ENCODE data around the gene TUBA3E. TPM values are rescaled to one million over a fixed set of nuclear protein-coding genes. Genes with fewer than 3 reads are reported as not detected.
"Not testable (repeated sequence)": the region's sequence is repeated elsewhere in the genome, so short reads cannot be mapped to it uniquely, and the experiment has no call there.

The TUBA3E gene
- total RNA-seq, 1 donor from 2014 or later = not detected

DNA sequence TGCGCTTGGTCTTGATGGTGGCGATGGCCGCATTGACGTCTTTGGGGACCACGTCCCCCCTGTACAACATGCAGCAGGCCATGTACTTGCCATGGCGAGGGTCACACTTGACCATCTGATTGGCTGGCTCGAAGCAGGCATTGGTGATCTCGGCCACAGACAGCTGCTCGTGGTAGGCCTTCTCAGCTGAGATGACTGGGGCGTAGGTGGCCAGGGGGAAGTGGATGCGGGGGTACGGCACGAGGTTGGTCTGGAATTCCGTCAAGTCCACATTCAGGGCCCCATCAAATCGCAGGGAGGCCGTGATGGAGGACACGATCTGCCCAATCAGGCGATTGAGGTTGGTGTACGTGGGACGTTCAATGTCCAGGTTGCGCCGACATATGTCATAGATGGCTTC is 4.4 kb downstream of the TUBA3E start:
- intact Hi-C loops (cut with DNase I); H3K27ac ChIP-seq; DNase-seq (ENCODE audit: low spot score in 2 of 2); H3K4me1 ChIP-seq; H3K4me3 ChIP-seq; H3K27me3 ChIP-seq; H3K36me3 ChIP-seq; H3K9me3 ChIP-seq: not testable (repeated sequence)

DNA sequence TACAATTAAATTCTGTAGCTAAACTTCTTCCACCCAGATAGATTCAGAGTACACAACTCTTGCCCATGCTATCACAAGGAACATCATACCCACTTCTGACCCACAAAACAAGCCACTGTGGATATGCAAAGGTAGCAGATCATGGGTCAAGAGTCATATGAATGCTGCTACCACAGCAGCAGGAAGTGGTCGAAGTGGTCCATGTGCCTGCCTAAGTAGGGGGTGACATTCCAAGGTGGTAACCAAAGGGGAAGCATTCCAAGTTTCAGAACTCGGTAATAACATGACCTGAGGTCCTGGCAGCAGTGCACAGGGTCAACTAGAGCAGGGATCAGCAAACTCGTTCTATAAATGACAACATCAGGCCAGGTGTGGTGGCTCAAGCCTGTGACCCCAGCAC is 5.8 kb downstream of the TUBA3E start:
- H3K9me3 ChIP-seq; H3K4me1 ChIP-seq; DNase-seq (ENCODE audit: low spot score in 2 of 2); intact Hi-C loops (cut with DNase I); H3K27me3 ChIP-seq; H3K4me3 ChIP-seq; H3K36me3 ChIP-seq; H3K27ac ChIP-seq: not testable (repeated sequence)

DNA sequence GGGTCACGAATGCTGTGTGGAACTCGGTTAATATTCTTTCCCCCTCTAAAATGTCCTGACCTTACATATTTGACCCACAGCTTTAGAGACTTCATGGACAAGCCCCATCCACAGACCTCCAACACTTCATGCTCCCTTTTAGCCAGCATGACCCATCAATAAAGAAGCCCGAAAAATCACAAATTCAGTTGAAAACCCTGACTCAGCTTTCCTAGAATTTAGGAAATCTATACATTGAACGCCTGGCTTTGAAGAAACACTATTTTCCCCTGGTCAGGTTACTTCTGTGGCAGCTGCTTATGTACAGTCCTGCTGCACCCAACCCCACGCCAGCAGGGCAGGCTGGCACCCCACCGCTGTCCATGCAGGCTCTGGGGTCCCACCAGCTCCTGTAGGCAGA is 6.9 kb downstream of the TUBA3E start:
- H3K36me3 ChIP-seq; H3K4me1 ChIP-seq; H3K27ac ChIP-seq; H3K9me3 ChIP-seq; intact Hi-C loops (cut with DNase I); H3K4me3 ChIP-seq; H3K27me3 ChIP-seq; DNase-seq (ENCODE audit: low spot score in 2 of 2): not testable (repeated sequence)

DNA sequence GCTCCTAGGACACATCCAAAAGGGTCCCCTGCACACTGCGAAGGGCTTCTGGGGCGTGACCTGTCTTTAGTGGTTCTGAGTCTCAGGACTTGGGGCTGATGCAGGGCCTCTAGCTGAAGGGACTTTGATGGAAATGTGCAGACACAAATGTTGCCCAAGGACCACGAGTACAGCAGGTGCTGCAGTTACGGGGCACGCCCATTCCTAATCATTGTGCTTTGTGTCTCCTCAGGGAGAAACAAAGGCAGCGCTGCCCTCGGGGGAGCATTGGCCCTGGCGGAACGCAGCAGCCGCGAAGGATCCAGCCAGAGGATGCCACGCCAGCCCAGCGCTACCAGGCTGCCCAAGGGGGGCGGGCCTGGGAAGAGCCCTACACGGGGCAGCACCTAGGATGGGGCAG is 8.0 kb downstream of the TUBA3E start:
- Histone ChIP-seq H3K27ac (no peak overlapping the region), H3K4me3 (no peak overlapping the region), H3K27me3 (no peaks in the 10 kb centered on the region), H3K9me3 (no peaks in the 10 kb centered on the region), H3K4me1 (no peaks in the 10 kb centered on the region), H3K36me3 (peaks cover 6 to 8% of the 10 kb centered on the region in 2 donors)
- intact Hi-C loops (cut with DNase I) = no loop called here
- no peak for DNase-seq (ENCODE audit: low spot score in 2 of 2)
- TF ChIP-seq, protein P1, sequence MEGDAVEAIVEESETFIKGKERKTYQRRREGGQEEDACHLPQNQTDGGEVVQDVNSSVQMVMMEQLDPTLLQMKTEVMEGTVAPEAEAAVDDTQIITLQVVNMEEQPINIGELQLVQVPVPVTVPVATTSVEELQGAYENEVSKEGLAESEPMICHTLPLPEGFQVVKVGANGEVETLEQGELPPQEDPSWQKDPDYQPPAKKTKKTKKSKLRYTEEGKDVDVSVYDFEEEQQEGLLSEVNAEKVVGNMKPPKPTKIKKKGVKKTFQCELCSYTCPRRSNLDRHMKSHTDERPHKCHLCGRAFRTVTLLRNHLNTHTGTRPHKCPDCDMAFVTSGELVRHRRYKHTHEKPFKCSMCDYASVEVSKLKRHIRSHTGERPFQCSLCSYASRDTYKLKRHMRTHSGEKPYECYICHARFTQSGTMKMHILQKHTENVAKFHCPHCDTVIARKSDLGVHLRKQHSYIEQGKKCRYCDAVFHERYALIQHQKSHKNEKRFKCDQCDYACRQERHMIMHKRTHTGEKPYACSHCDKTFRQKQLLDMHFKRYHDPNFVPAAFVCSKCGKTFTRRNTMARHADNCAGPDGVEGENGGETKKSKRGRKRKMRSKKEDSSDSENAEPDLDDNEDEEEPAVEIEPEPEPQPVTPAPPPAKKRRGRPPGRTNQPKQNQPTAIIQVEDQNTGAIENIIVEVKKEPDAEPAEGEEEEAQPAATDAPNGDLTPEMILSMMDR (IDR thresholded peaks at IDR 0.05) = no peak

DNA sequence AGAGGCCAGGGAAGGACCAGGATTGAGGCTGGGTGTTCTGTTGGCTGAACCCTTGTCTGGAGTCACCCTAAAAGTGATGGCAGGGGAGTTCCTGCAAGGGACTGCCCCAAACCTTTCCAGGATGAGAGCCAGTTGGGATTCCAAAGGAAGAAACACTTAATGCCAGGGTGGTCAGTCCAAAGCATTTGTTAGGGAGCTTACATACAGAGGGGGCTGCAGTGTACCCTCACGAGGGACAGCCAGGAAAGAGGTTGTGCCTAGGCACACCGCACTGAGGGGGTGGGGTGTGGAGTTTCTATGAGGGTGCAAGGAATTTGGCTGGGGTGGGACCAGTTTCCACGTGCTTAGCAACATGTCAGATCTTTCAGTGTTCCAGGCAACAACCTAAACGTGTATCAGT is 9.3 kb downstream of the TUBA3E start:
- H3K4me1 ChIP-seq = not testable (repeated sequence)

DNA sequence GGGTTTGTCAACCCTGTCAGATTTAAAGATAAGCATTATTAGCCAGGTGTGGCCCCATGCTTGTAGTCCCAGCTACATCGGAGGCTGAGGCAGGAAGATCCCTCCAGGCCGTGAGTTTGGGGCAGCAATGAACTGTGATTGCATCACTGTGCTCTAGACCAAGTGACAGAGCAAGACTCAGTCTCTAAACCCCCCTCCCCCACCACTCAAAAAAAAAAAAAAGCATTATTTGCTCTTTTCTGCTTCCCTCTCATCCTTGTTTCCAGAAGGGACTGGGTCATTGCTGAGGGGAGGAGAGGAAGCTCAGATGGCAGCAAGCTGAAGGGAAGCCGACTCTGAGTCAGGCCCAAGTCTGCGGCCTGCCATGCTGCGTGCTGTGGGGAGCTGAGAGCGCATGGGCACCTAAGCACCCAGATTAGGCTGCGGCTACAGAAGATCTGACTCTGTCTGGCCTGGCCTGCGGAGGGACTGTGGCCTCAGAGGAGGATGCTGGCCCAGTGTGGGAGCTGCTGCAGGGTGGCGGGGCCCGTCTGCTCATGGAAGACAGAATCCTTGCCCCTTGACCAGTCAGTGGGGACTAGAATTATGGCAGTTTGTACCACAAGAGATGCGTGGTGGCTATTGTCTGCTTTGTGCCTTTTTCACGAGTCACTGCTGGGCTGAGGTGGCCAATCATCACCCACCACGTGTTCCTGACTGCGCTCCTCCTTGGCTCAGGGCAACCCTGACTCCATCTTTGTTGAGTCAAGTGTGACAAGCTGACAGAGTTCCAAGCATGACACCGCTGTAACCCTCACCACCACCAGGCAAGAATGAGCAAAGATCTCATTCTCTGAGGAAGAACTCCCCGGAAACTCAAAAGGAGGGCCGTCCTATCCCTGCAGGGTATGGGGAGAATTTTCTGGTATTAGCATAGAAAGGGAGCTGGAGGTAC is 10.1 kb downstream of the TUBA3E start:
- H3K36me3 ChIP-seq; intact Hi-C loops (cut with DNase I); H3K27me3 ChIP-seq; DNase-seq (ENCODE audit: low spot score in 2 of 2); H3K27ac ChIP-seq; H3K4me1 ChIP-seq; H3K4me3 ChIP-seq; H3K9me3 ChIP-seq: not testable (repeated sequence)

More for the DNA sequence above, 9.3 kb downstream of the TUBA3E start:
- H3K9me3 ChIP-seq; H3K27me3 ChIP-seq; H3K27ac ChIP-seq; intact Hi-C loops (cut with DNase I); H3K4me3 ChIP-seq; DNase-seq (ENCODE audit: low spot score in 2 of 2); H3K36me3 ChIP-seq: not testable (repeated sequence)

DNA sequence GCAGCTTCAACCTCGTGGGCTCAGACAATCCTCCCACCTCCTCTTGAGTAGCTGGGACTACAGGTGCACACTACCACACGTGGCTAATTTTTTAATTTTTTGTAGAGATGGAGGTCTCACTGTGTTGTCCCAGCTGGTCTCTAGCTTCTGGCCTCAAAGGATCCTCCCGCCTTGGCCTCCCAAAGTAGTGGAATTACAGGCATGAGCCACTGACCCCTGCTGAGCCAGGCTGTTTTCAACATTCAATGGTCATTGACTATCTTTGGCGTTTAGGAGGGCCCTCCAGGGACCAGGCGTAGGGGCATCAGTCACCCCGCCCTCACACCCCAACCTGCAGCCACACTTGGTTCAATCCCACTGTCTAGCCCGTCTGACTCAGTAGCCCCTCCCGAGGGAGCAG is 11.0 kb downstream of the TUBA3E start:
- intact Hi-C loops (cut with DNase I) = no loop called here
- no peaks in the 10 kb centered on the region for H3K27me3 ChIP-seq
- H3K4me1 ChIP-seq = peaks cover 4 to 9% of the 10 kb centered on the region in 2 donors
- H3K9me3 ChIP-seq = no peaks in the 10 kb centered on the region
- H3K4me3 ChIP-seq = no peak overlapping the region
- peaks cover 6 to 8% of the 10 kb centered on the region in 2 donors for H3K36me3 ChIP-seq
- TF ChIP-seq, protein P1 (IDR thresholded peaks at IDR 0.05) = no peak
- DNase-seq (ENCODE audit: low spot score in 2 of 2) = no peak
- H3K27ac ChIP-seq = no peak overlapping the region

DNA sequence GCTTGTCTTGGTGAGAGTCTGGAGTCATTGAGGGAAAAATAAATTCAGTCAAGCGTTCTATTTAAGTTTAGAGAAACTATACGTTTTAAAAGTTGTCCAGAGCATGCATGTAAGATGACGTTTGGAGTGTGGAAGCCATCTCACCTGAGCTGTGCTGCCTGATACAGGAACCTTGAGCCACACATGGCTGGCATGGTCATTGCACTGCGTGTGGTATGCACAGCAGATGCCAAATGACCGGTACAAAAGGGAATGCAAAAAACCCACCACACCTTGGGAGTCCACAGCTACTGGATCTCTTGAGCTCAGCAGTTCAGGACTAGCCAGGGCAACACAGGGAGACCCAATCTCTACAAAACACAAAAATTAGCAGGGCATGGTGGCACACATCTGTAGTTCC is 11.8 kb downstream of the TUBA3E start:
- Histone ChIP-seq H3K27ac (no peak overlapping the region), H3K4me3 (no peak overlapping the region), H3K9me3 (no peaks in the 10 kb centered on the region), H3K27me3 (no peaks in the 10 kb centered on the region), H3K36me3 (peaks cover 5 to 7% of the 10 kb centered on the region in 2 donors), H3K4me1 (peaks cover 4 to 9% of the 10 kb centered on the region in 2 donors)
- TF ChIP-seq, protein P1 (IDR thresholded peaks at IDR 0.05) = no peak
- no peak for DNase-seq (ENCODE audit: low spot score in 2 of 2)
- intact Hi-C loops (cut with DNase I) = no loop called here

Measured in ascending aorta (tissue), 2 donors.